Hematopoietic multipotent progenitor cell treated with erythropoietin and hydrocortisone succinate and interleukin-3 and kit ligand, for 4 days (in vitro differentiated cells): ENCODE data around the gene SPTBN5.

Source experiments
- DNase-seq: peaks from one replicate; pipeline ENCODE4 v3.0.0-alpha.2; 2015

SPTBN5 gene

GRCh38 chr15:41798607-41799487 lies 95.0 kb downstream of the SPTBN5 start:
- DNase-seq: no peak
